Hepatocyte (in vitro differentiated cells): ENCODE results near the gene VWF. TPM values are rescaled to one million over a fixed set of nuclear protein-coding genes. Genes with fewer than 3 reads are reported as not detected.

ENCODE experiments used
- DNase-seq: peaks from one replicate; pipeline ENCODE4 v3.0.0-alpha.2; 2016; ENCODE audit warnings: low spot score
- H2AFZ ChIP-seq: fragments of 200-600 bp; sonication (generic); 2 replicates; pipeline ENCODE4 v1.6.0; 2016; ENCODE audit warnings: antibody characterized with exemption, mild to moderate bottlenecking
- H3K27ac ChIP-seq: fragments of 200-600 bp; sonication (generic); 2 replicates; pipeline ENCODE4 v1.5.1; 2016; ENCODE audit warnings: mild to moderate bottlenecking
- H3K27me3 ChIP-seq: fragments of 200-600 bp; sonication (generic); 2 replicates; pipeline ENCODE4 v1.6.1; 2016
- H3K36me3 ChIP-seq: fragments of 200-600 bp; sonication (generic); replicated peaks from 2 replicates; pipeline ENCODE4 v1.5.1; 2016; ENCODE audit warnings: low read depth; ENCODE audit not compliant: insufficient read depth
- H3K4me1 ChIP-seq: fragments of 200-600 bp; sonication (generic); 2 replicates; pipeline ENCODE4 v1.5.1; 2016; ENCODE audit warnings: mild to moderate bottlenecking, moderate library complexity; ENCODE audit not compliant: insufficient read depth
- H3K4me2 ChIP-seq: fragments of 200-600 bp; sonication (generic); 2 replicates; pipeline ENCODE4 v1.6.0; 2016
- H3K4me3 ChIP-seq: fragments of 200-600 bp; sonication (generic); 2 replicates; pipeline ENCODE4 v1.5.1; 2016; ENCODE audit warnings: mild to moderate bottlenecking
- H3K79me2 ChIP-seq: fragments of 200-600 bp; sonication (generic); 2 replicates; pipeline ENCODE4 v1.6.0; 2017; ENCODE audit warnings: mild to moderate bottlenecking
- H3K9me2 ChIP-seq: fragments of 200-600 bp; sonication (generic); replicated peaks from 2 replicates; pipeline ENCODE4 v1.6.0; 2017; ENCODE audit warnings: mild to moderate bottlenecking; ENCODE audit not compliant: insufficient read depth
- H3K9me3 ChIP-seq: fragments of 200-600 bp; sonication (generic); 2 replicates; pipeline ENCODE4 v1.5.1; 2016; ENCODE audit warnings: low read depth, mild to moderate bottlenecking
- H4K20me1 ChIP-seq: fragments of 200-600 bp; sonication (generic); 2 replicates; pipeline ENCODE4 v1.6.0; 2016; ENCODE audit warnings: mild to moderate bottlenecking; ENCODE audit not compliant: insufficient read depth, poor library complexity, severe bottlenecking
- EZH2 ChIP-seq: fragments of 200-600 bp; sonication (generic); IDR thresholded peaks from 2 replicates; pipeline ENCODE4 v1.6.1; 2016; ENCODE audit warnings: antibody characterized with exemption, mild to moderate bottlenecking, borderline replicate concordance
- EZH2phosphoT487 ChIP-seq: fragments of 200-600 bp; sonication (generic); IDR thresholded peaks from one replicate; pipeline ENCODE4 v1.6.1; 2018; ENCODE audit warnings: antibody characterized with exemption, mild to moderate bottlenecking, low read depth, moderate library complexity; ENCODE audit not compliant: unreplicated experiment, severe bottlenecking
- WGBS: methylation state at CpG from one replicate; pipeline ENCODE4 v1.1.6; 2016; ENCODE audit warnings: low lambda C conversion rate; ENCODE audit errors: missing lambda C conversion rate; 5-methylcytosine and 5-hydroxymethylcytosine counted together
- polyA plus RNA-seq: library from polyadenylated mRNA; unstranded; fragments of >200 nt; fragmentation: Nextera tagmentation; extraction: Ambion mirVana; gene quantifications from 2 replicates; pipeline ENCODE4 v1.2.1, GENCODE V29; 2016
- total RNA-seq: library from RNA; depleted of rRNA; stranded (reverse); fragments of >200 nt; gene quantifications from 2 replicates; pipeline ENCODE4 v1.2.3, GENCODE V29; 2014
- TF ChIP-seq, protein P1 (sequence below): fragments of 200-600 bp; sonication (generic); IDR thresholded peaks from 2 replicates; pipeline ENCODE4 v1.5.1; 2016; ENCODE audit warnings: antibody characterized with exemption, mild to moderate bottlenecking; ENCODE audit not compliant: poor library complexity

VWF gene
- total and polyA plus RNA-seq, 2 experiments from 2014 or later, result 0.20 to 0.77 TPM

DNA sequence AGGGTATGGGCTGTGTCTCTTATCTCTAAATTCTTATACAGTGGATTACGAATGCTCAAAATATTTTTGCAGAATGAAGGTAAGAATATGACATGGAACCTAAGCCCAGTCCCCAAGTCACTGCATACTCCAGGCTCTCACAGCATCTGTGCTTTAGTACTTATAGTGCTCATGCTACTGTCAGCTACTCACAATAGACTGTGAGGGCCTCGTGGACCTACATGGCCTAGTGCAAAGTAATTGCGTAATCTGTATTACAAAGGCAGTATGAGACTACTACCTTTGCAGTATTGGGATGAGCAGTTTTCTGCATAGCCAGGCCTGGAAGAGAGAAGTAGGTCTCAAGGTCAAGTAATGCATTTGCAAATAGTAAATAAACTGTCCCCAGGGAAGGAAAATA is 27.9 kb downstream of the VWF start:
- WGBS, result 75% methylated on average over 3 of the region's 3 CpGs
- DNase-seq, result no peak

DNA sequence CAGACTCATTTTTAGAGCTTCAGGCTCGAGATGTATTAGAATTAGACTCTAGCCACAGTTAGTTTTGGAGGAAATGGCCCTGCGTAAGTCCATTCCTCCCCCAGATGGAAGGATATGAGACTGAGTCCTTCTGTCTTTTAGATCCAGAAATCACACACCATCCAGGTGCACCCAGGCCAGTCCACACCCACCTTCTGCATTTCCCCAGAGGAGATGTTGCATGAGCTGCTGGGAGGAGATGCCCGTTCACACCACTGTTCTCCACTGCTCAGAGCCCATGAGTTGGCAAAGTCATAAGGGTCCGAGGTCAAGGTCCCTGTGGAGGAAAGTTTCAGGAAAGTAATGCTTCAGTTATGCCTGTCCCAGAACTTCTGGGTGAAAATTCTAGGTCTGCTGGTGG is 29.2 kb downstream of the VWF start:
- Histone ChIP-seq H3K79me2 (no peaks in the 10 kb centered on the region), H3K27ac (no peak overlapping the region), H3K9me2 (no peaks in the 10 kb centered on the region), H3K4me1 (peaks cover 3% of the 10 kb centered on the region), H3K9me3 (no peaks in the 10 kb centered on the region), H3K4me2 (no peak overlapping the region), H4K20me1 (no peaks in the 10 kb centered on the region), H3K36me3 (no peaks in the 10 kb centered on the region), H3K27me3 (no peaks in the 10 kb centered on the region), H3K4me3 (no peak overlapping the region), H2AFZ (no peak overlapping the region)
- TF ChIP-seq EZH2phosphoT487 (no peak), EZH2 (no peak)
- TF ChIP-seq, protein P1, sequence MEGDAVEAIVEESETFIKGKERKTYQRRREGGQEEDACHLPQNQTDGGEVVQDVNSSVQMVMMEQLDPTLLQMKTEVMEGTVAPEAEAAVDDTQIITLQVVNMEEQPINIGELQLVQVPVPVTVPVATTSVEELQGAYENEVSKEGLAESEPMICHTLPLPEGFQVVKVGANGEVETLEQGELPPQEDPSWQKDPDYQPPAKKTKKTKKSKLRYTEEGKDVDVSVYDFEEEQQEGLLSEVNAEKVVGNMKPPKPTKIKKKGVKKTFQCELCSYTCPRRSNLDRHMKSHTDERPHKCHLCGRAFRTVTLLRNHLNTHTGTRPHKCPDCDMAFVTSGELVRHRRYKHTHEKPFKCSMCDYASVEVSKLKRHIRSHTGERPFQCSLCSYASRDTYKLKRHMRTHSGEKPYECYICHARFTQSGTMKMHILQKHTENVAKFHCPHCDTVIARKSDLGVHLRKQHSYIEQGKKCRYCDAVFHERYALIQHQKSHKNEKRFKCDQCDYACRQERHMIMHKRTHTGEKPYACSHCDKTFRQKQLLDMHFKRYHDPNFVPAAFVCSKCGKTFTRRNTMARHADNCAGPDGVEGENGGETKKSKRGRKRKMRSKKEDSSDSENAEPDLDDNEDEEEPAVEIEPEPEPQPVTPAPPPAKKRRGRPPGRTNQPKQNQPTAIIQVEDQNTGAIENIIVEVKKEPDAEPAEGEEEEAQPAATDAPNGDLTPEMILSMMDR, result no peak
- 88% methylated on average over 4 of the region's 4 CpGs for WGBS
- no peak for DNase-seq

More for the DNA sequence above, 27.9 kb downstream of the VWF start:
- H3K27ac ChIP-seq, result no peak overlapping the region
- H3K4me3 ChIP-seq, result no peak overlapping the region
- H3K36me3 ChIP-seq, result no peaks in the 10 kb centered on the region
- H3K4me2 ChIP-seq, result no peak overlapping the region
- no peaks in the 10 kb centered on the region for H3K79me2 ChIP-seq
- no peaks in the 10 kb centered on the region for H3K9me2 ChIP-seq
- H3K9me3 ChIP-seq, result no peaks in the 10 kb centered on the region
- no peaks in the 10 kb centered on the region for H3K27me3 ChIP-seq
- H3K4me1 ChIP-seq, result peaks cover 3% of the 10 kb centered on the region
- no peaks in the 10 kb centered on the region for H4K20me1 ChIP-seq
- TF ChIP-seq EZH2 (no peak), EZH2phosphoT487 (no peak)
- TF ChIP-seq, protein P1, result no peak
- no peak overlapping the region for H2AFZ ChIP-seq

DNA sequence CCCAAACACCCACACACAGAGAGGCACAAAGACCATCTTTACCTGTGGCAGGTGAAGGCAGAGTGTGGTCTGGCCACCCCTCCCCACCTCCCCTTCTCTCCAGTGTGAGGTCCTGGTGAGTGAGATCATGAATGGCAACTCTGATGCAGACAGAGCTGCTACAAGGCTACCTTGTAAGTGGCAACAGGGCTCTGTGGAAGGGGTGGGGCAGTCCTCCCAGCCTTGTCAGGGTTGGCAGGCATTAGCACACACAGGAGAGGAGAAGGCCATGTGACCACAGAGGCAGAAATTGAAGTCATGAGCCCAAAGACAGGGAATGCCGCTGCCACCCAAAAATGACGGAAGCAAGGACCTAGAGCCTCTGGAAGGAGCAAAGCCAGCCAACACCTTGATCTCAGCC is 30.7 kb downstream of the VWF start:
- Histone ChIP-seq H3K4me1 (peaks cover 10% of the 10 kb centered on the region), H3K4me3 (no peak overlapping the region), H2AFZ (no peak overlapping the region), H3K9me2 (no peaks in the 10 kb centered on the region), H3K4me2 (no peak overlapping the region), H3K27me3 (no peaks in the 10 kb centered on the region), H3K79me2 (no peaks in the 10 kb centered on the region), H4K20me1 (no peaks in the 10 kb centered on the region), H3K36me3 (no peaks in the 10 kb centered on the region), H3K9me3 (no peaks in the 10 kb centered on the region), H3K27ac (peak overlapping the region; percentile 69)
- WGBS, result 87% methylated on average over 2 of the region's 2 CpGs
- TF ChIP-seq EZH2phosphoT487 (no peak), EZH2 (no peak)
- TF ChIP-seq, protein P1, result no peak
- no peak for DNase-seq
